ENCODE data around the gene NUMBL.

DNA sequence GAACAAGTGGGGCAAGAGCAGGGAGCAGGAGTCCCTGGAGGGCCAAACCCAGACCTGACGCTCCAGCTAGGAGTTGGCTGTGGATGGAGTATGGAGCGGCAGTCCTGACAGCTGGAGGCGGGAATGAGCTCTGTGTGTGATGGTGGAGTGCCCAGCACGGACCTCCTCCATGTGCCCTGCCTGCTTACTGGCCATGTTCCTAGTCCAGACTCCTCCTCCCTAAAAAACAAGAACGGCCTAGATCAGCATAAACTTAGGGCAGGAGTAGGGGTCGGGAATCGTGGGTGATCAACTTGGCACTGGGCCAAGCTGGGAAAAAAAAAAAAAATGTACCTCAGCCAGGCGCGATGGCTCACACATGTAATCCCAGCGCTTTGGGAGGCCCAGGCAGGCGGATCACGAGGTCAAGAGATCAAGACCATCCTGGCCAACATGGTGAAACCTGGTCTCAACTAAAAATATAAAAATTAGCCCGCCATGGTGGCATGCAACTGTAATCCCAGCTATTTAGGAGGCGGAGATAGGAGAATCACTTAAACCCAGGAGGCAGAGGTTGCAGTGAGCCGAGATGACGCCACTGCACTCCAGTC is 59.8 kb downstream of the NUMBL start:
- TF ChIP-seq CEBPB (IDR thresholded peaks at IDR 0.05; ENCODE audit: low read depth, low read length): no peak
- TF ChIP-seq RXRA (IDR thresholded peaks at IDR 0.05; ENCODE audit: insufficient read depth, low read depth, low read length): no peak
- TF ChIP-seq SP1 (IDR thresholded peaks at IDR 0.05; ENCODE audit: low read depth, low read length): no peak
- no peak for TF ChIP-seq GABPA (IDR thresholded peaks at IDR 0.05; ENCODE audit: borderline replicate concordance, insufficient read depth, low read length)
